Heart left ventricle (tissue), 16 donors: ENCODE measurements around the gene KRTAP10-4. TPM values are rescaled to one million over a fixed set of nuclear protein-coding genes. Genes with fewer than 3 reads are reported as not detected.
A peak's percentile ranks its signal among the peaks of the same experiment; 100 is the strongest.
"Not testable (repeated sequence)": the region's sequence is repeated elsewhere in the genome, so short reads cannot be mapped to it uniquely, and the experiment has no call there.

Experiments used
- ATAC-seq, 4 donors: fragments of 200-7000 bp; cut with Tn5 transposase; one replicate each; pipeline ENCODE4 v1.9.1; 2020 to 2022; ENCODE audit warnings: moderate library complexity in 4 of 4, mild to moderate bottlenecking in 3 of 4, moderate number of reproducible peaks in 1 of 4
- DNase-seq, 5 donors: peaks; one replicate each; pipeline ENCODE4 v3.0.0-alpha.2; 2020
- H3K27ac ChIP-seq, 12 donors: fragments of 200-600 bp; sonication (generic) in 4 of 12; one replicate each; pipeline versions ENCODE4 v1.5.0 to v1.8.0; 2016 to 2022; ENCODE audit warnings: mild to moderate bottlenecking in 2 of 12
- H3K27me3 ChIP-seq, 9 donors: fragments of 200-600 bp; sonication (generic) in 2 of 9; one replicate each; pipeline versions ENCODE4 v1.5.1 to v1.8.0; 2016 to 2022; ENCODE audit warnings: mild to moderate bottlenecking in 3 of 9
- H3K36me3 ChIP-seq, 9 donors: fragments of 200-600 bp; sonication (generic) in 2 of 9; one replicate each; pipeline versions ENCODE4 v1.5.0 to v1.8.0; 2018 to 2022; ENCODE audit warnings: mild to moderate bottlenecking in 2 of 9
- H3K4me1 ChIP-seq, 12 donors: fragments of 200-600 bp; sonication (generic) in 4 of 12; one replicate each; pipeline versions ENCODE4 v1.5.0 to v1.8.0; 2016 to 2022; ENCODE audit warnings: mild to moderate bottlenecking in 3 of 12
- H3K4me3 ChIP-seq, 12 donors: fragments of 200-600 bp; sonication (generic) in 4 of 12; one replicate each; pipeline versions ENCODE4 v1.5.0 to v1.8.0; 2017 to 2022; ENCODE audit warnings: mild to moderate bottlenecking in 9 of 12, moderate library complexity in 4 of 12
- H3K9me3 ChIP-seq, 12 donors: fragments of 200-600 bp; sonication (generic) in 4 of 12; one replicate each; pipeline versions ENCODE4 v1.5.0 to v1.8.0; 2016 to 2022; ENCODE audit warnings: mild to moderate bottlenecking in 1 of 12
- CTCF ChIP-seq, 12 donors: fragments of 200-600 bp; sonication (generic) in 4 of 12; IDR thresholded peaks; one replicate each; pipeline versions ENCODE4 v1.5.0 to v1.8.0; 2018 to 2022; ENCODE audit warnings: antibody characterized with exemption in 12 of 12, mild to moderate bottlenecking in 5 of 12
- POLR2A ChIP-seq, 2 donors: fragments of 450-650 bp; IDR thresholded peaks; one replicate each; pipeline ENCODE4 v1.6.1; 2017; ENCODE audit warnings: antibody characterized with exemption in 2 of 2, mild to moderate bottlenecking in 2 of 2, moderate library complexity in 2 of 2
- WGBS, 4 donors: extraction: QIAGEN DNeasy Blood & Tissue Kit in 2 of 4; methylation state at CpG; one replicate each; pipeline versions ENCODE4 v1.1.5 to v1.1.7; 2013 to 2018; 5-methylcytosine and 5-hydroxymethylcytosine counted together
- intact Hi-C, 10 donors: fragments of 100-400 bp; cut with DNase I; formaldehyde crosslinking; loops; one replicate each; pipeline versions ENCODE4 v1.11.1 to v1.14.2; 2022
- long read RNA-seq, 3 donors: library from polyadenylated mRNA; unstranded; transcript quantifications; one replicate each; pipeline ENCODE4 v2.0.0, GENCODE V29; 2020 to 2021
- polyA plus RNA-seq, 2 donors: library from polyadenylated mRNA; stranded (reverse); fragments of 200-250 nt; gene quantifications; one replicate each; pipeline ENCODE4 v1.2.3, GENCODE V29; 2013
- total RNA-seq, 9 donors: library from RNA; depleted of rRNA in 2 of 9; stranded (reverse); fragments of >200 nt in 2 of 9; fragmentation: NEBNext Ultra II Directional in 3 of 9; extraction: Animal tissue kit (Norgen Biotek cat#: 25700) in 3 of 9; gene quantifications; one replicate each; pipeline versions ENCODE4 v1.1.0 to v1.2.4, GENCODE V29; 2016 to 2023
- donor health status: ischemic (EF 13 %, LVEDD 7.1; RV severe dilation, severe dysfunction).
- donor health status: healthy with polysubstance abuse.
- donor health status: DM: no; HTN: yes; CAD: no.
- donor health status: DM: no; HTN: no; CAD: no.
- donor health status: ischemic (EF 25% LVEDD 6.9; RV normal size, moderate dysfunction).
- donor health status: ischemic (EF 25% LVEDD 5.7; RV mildly dilated, moderate dysfunction).
- donor health status: healthy.
- donor health status: DM: yes; HTN: yes; CAD: no.
- donor health status: ischemic (EF 35%, LVEDD 5.7; RV mildly dilated, moderate dysfunction).
- donor health status: nonischemic (EF 11% LVEDD 7.7; RV severe dilation, severe dysfunction).
- donor health status: DM: yes; HTN: yes; CAD: no.
- donor health status: PGD.
- donor health status: ischemic (EF 29% LVEDD 5.4; RV normal size, mild dysfunction).
- donor health status: nonischemic (EF 23%, LVEDD 6.1; RV moderate dilation, normal function).

KRTAP10-4 gene, protein sequence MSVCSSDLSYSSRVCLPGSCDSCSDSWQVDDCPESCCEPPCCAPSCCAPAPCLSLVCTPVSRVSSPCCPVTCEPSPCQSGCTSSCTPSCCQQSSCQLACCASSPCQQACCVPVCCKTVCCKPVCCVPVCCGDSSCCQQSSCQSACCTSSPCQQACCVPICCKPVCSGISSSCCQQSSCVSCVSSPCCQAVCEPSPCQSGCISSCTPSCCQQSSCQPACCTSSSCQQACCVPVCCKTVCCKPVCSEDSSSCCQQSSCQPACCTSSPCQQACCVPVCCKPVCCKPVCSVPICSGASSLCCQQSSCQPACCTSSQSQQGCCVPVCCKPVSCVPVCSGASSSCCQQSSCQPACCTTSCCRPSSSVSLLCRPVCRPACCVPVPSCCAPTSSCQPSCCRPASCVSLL
- total RNA-seq: not detected
- polyA plus RNA-seq: not detected
- long read RNA-seq, donor 1, partial matches to known transcripts: 0 of 1 reads
- long read RNA-seq, donor 1, other reads (novel, unspliced or antisense): 1 of 1 reads
- long read RNA-seq, donor 2: 0 reads
- long read RNA-seq, donor 3: 0 reads

GRCh38 chr21:44573630-44574456 lies at the start of gene KRTAP10-4:
KRTAP10-4 (plus strand) TSS chr21:44573729; CDS start chr21:44573759, 30 bp downstream.
- H3K36me3 ChIP-seq, H3K27ac ChIP-seq, H3K4me3 ChIP-seq, intact Hi-C loops, H3K4me1 ChIP-seq: not testable (repeated sequence)
- peaks cover 0 to 37% (median 9%) of the 10 kb centered on the region in 12 donors for H3K9me3 ChIP-seq
- peak in 1 of 5 donors; percentile 58 for DNase-seq
- H3K27me3 ChIP-seq: peaks cover 0 to 17% (median 0%) of the 10 kb centered on the region in 9 donors
- ATAC-seq: peak in 1 of 4 donors; percentile 44
- WGBS, 4 donors: 54 to 73% (median 59%) methylated on average over 15 to 22 of the region's 25 CpGs

DNA sequence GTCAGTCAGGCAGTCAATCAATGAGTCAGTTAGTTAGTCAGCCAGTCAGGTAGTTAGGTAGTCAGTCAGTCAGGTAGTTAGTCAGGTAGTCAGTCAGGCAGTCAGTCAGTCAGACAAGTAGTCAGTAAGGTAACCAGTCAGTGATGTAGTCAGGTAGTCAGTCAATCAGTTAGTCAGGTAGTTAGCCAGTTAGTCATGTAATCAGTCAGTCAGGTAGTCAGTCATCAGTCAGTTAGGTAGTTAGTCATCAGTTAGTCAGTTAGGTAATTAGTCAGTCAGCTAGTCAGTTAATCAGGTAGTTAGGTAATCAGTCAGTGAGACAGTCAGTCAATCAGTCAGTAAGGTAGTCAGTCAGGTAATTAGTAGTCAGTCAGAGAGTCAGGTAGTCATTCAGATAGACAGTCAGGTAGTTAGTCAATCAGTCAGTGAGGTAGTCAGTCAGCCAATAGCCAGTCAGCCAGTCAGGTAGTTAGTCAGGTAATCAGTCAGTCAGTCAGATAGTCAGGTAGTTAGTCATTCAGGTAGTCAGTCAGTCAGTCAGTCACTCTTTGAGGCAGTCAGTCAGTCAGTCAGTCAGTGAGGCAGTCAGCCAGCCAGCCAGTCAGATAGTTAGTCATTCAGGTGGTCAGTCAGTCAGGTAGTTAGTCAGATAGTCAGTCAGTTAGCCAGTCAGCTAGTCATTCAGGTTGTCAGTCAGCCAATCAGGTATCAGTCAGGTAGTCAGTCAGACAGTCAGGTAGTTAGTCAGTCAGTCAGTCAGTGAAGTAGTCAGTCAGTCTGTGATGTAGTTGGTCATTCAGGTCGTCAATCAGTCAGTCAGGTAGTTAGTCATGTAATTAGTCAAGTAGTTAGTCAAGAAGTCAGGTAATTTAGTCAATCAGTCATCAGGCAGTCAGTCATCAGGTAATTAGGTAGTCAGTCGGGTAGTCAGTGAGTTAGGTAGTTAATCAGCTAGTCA lies 48.8 kb upstream of the KRTAP10-4 start:
- intact Hi-C loops: no loop called here
- Histone ChIP-seq H3K4me1 (no peaks in the 10 kb centered on the region), H3K27me3 (peaks cover 0 to 5% (median 0%) of the 10 kb centered on the region in 9 donors), H3K27ac (no peak overlapping the region), H3K4me3 (no peak overlapping the region), H3K36me3 (no peaks in the 10 kb centered on the region), H3K9me3 (no peaks in the 10 kb centered on the region)
- WGBS, 4 donors: 71 to 83% (median 79%) methylated on average over 2 of the region's 2 CpGs
- DNase-seq (no peak), ATAC-seq (no peak)
- TF ChIP-seq CTCF (IDR thresholded peaks at IDR 0.05) (no peak), POLR2A (IDR thresholded peaks at IDR 0.05) (no peak)

DNA sequence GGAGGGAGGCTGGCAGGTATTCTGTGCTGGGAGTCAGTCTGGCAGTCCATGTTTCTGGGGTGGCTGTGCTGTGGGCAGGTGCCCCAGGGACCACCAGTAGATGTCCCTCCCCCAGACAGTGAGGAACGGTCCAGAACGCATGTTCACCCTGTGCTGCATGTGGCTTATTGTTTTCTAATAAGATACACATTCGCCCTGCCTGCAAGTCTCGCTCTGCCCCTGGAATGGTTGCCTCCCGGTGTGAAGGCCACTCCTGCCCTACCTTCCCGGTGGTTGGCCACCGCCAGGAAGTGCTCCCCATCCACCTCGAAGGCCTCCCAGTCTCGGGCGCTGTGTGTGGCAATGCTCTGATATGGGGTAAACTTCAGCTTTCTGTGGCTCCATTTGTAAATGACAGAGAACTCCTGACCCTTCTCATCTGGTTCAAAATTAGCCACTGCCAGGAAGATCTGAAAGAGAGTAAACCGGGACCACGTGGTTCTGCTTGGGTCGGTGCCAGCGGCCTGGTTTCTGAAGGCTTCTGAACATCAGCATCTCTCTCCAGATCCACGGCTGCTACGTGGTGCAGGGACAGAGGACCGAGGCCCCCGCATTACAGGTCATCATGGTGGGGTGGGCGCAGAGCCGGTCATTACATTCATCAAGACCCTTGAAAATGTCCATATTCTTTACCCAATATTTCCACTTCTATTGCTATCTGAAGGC lies 48.0 kb upstream of the KRTAP10-4 start:
- H3K4me1 ChIP-seq: no peaks in the 10 kb centered on the region
- DNase-seq (peak in 2 of 5 donors; percentile 12 to 14), ATAC-seq (no peak)
- no peaks in the 10 kb centered on the region for H3K36me3 ChIP-seq
- H3K27me3 ChIP-seq: peaks cover 0 to 1% (median 0%) of the 10 kb centered on the region in 9 donors
- no peak overlapping the region for H3K4me3 ChIP-seq
- no peaks in the 10 kb centered on the region for H3K9me3 ChIP-seq
- no peak overlapping the region for H3K27ac ChIP-seq
- 86 to 93% (median 89%) methylated on average over 19 to 20 of the region's 20 CpGs for WGBS, 4 donors
- TF ChIP-seq CTCF (IDR thresholded peaks at IDR 0.05): no peak
- no peak for TF ChIP-seq POLR2A (IDR thresholded peaks at IDR 0.05)
- intact Hi-C loops: no loop called here
